Kidney epithelial cell (primary cell): ENCODE results near the gene NPDC1. TPM values are rescaled to one million over a fixed set of nuclear protein-coding genes. Genes with fewer than 3 reads are reported as not detected.
A peak's percentile ranks its signal among the peaks of the same experiment; 100 is the strongest.
"Not testable (repeated sequence)": the region's sequence is repeated elsewhere in the genome, so short reads cannot be mapped to it uniquely, and the experiment has no call there.

Source experiments
- DNase-seq: peaks from one replicate; pipeline ENCODE4 v3.0.0-alpha.2; 2010; ENCODE audit warnings: low read depth
- H3K27me3 ChIP-seq: 2 replicates; pipeline ENCODE4 v1.6.0; 2011; ENCODE audit warnings: low read length; ENCODE audit not compliant: control insufficient read depth, insufficient read depth
- H3K36me3 ChIP-seq: 2 replicates; pipeline ENCODE4 v1.5.1; 2011; ENCODE audit warnings: low read length; ENCODE audit not compliant: control insufficient read depth, insufficient read depth
- H3K4me3 ChIP-seq: 2 replicates; pipeline ENCODE4 v1.5.1; 2011; ENCODE audit warnings: low read depth, mild to moderate bottlenecking, control low read depth, low read length
- total RNA-seq: library from RNA; depleted of rRNA; stranded (reverse); fragments of >200 nt; gene quantifications from 2 replicates; pipeline ENCODE4 v1.2.3, GENCODE V29; 2015
- TF ChIP-seq, protein P1 (sequence below): IDR thresholded peaks from 2 replicates; pipeline ENCODE4 v1.5.1; 2011; ENCODE audit warnings: mild to moderate bottlenecking, moderate library complexity, low read length, control low read depth, inconsistent platforms; ENCODE audit not compliant: insufficient read depth, poor library complexity, severe bottlenecking

Gene NPDC1
- total RNA-seq, 1 donor from 2014 or later, result 58.3 TPM

DNA sequence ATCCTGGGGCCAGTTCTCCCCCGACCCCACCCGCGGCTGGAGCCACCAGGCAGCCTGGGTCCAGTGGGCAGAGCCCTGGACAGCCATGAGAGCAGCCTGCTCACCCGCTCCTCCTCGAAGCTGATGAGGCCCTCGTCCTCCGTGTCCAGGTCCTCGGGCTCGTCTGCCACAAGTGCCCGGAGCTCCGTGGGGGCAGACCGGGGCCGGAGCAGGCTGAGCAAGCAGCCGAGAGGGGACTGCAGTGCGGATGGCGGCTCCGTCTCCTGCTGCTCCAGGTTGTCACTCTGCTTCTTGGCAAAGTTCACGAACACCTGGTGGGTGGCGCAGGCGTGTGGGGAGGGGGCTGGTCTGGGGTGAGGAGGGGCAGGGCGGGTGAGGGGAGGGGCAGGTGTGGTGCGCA lies 37.7 kb downstream of the NPDC1 start:
- Histone ChIP-seq H3K27me3 (no peaks in the 10 kb centered on the region), H3K36me3 (no peaks in the 10 kb centered on the region), H3K4me3 (no peak overlapping the region)
- TF ChIP-seq, protein P1, sequence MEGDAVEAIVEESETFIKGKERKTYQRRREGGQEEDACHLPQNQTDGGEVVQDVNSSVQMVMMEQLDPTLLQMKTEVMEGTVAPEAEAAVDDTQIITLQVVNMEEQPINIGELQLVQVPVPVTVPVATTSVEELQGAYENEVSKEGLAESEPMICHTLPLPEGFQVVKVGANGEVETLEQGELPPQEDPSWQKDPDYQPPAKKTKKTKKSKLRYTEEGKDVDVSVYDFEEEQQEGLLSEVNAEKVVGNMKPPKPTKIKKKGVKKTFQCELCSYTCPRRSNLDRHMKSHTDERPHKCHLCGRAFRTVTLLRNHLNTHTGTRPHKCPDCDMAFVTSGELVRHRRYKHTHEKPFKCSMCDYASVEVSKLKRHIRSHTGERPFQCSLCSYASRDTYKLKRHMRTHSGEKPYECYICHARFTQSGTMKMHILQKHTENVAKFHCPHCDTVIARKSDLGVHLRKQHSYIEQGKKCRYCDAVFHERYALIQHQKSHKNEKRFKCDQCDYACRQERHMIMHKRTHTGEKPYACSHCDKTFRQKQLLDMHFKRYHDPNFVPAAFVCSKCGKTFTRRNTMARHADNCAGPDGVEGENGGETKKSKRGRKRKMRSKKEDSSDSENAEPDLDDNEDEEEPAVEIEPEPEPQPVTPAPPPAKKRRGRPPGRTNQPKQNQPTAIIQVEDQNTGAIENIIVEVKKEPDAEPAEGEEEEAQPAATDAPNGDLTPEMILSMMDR, result no peak
- DNase-seq, result no peak

DNA sequence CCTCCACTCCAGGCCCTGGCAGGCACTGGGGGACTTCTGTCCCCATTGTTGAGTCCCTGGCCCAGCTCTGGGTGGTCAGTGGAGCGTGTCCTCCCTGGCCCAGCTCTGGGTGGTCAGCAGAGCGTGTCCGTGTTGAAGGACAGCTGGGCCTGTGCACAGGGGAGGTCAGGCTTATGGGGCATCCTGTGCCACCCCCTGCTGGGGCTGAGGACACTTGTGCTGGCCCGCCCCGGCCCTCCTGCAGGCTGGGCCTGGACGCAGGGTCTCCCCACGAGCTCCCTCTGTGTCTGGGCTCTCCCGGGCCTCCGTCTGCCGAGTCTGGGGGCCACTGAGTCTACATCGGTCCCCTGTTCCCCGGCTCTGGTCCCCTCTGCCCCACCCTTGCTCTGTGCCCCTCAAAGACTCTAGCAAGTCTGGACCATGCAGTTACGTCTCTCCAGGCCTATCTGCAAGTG lies 38.1 kb downstream of the NPDC1 start:
- Histone ChIP-seq H3K27me3 (no peaks in the 10 kb centered on the region), H3K36me3 (no peaks in the 10 kb centered on the region), H3K4me3 (no peak overlapping the region)
- TF ChIP-seq, protein P1, result no peak
- no peak for DNase-seq

DNA sequence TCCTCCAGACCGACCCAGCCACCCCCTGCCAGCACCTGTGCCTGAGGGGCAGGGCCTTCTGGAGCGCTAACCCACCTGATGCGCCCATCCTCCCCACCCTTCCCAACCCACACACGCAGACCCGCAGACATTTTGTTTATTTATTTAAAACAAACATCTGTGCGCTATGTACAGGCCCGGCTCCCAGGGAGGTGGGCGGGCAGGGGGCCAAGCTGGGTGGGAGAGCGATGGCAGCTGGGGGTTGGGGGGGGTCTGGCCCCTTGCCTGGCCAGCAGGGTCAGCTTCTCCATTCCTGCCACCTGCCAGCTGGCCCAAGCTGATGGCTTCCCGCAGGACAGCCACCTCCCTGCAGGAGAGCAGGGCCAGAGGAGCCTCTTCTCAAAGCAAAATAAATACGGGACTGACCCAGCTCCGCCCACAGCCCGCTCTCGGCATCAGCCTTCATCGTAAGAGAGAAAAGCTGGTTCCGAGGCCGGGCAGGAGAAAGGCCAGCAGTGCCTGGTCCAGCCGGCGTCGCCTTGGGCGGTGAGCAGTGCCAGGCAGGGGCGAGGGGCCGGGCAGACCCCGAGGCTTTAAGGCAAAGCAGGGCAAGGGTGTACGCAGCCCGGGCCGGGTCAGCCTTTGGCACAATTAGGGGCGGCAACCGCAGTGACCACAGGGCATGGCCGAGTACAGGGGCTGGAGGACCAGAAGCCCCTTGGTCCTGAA lies 38.7 kb downstream of the NPDC1 start:
- Histone ChIP-seq H3K36me3 (no peaks in the 10 kb centered on the region), H3K4me3 (no peak overlapping the region), H3K27me3 (no peaks in the 10 kb centered on the region)
- TF ChIP-seq, protein P1, result no peak
- no peak for DNase-seq

DNA sequence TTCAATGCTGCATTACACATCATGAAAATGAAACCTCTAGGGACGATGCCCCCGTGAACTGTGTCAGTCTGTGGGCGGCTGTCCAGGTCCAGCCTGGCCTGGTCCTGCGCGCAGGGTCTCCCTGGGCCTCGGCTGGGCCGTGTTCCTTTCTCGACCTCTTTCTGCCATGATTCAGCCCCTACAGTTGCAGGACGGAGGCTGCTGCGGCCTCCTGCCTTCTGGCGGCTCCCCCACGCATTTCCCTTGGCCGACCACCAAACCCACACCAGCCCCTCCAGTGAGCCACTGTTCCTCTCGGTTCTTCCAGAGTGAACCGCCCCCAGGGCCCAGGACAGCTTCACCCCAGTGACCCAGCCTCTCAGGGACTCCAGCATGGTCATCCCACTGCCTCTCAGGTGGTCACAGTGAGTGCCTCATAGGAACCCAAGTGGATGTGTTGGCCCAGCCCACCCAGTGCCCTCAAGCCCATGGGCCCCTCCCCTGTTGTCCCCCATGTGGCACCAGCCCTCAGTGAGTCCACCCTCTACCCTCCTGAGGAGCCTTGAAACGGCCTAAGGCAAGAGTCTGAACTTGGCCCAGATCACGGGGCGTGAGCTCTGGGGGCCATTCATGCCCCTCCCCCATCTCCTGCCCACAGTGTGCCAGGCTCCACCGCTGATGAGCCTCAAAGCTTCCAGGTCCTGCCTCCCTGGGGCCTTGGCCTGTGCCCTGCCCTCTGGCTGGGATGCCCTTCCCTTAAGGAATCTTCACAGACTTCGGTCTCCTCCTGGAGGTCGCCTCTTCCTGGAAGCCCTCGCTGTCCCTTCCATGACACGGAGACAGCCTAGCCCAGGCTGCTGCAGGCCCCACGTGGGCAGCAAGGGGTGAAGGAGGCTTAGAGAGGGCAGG lies 39.6 kb downstream of the NPDC1 start:
- H3K36me3 ChIP-seq, result no peaks in the 10 kb centered on the region
- no peak overlapping the region for H3K4me3 ChIP-seq
- no peaks in the 10 kb centered on the region for H3K27me3 ChIP-seq
- TF ChIP-seq, protein P1, result no peak
- no peak for DNase-seq

DNA sequence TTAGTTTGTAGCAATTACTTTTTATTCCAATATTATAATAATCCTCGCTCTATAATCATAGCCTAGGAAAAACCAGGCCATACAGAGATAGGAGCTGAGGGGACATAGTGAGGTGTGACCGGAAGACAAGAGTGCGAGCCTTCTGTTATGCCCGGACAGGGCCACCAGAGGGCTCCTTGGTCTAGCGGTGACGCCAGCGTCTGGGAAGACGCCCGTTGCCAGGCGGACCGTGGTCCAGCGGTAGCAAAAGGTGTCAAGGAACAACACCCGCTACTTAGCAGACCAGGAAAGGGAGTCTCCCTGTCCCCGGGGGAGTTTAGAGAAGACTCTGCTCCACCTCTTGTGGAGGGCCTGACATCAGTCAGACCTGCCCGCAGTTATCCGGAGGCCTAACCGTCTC lies 41.7 kb downstream of the NPDC1 start:
- H3K27me3 ChIP-seq, DNase-seq: not testable (repeated sequence)
- TF ChIP-seq, protein P1, result peak; percentile 15

More for the DNA sequence above, 41.7 kb downstream of the NPDC1 start:
- H3K4me3 ChIP-seq, H3K36me3 ChIP-seq: not testable (repeated sequence)
